ENCODE measurements around the gene SLC25A1.

Gene SLC25A1

DNA sequence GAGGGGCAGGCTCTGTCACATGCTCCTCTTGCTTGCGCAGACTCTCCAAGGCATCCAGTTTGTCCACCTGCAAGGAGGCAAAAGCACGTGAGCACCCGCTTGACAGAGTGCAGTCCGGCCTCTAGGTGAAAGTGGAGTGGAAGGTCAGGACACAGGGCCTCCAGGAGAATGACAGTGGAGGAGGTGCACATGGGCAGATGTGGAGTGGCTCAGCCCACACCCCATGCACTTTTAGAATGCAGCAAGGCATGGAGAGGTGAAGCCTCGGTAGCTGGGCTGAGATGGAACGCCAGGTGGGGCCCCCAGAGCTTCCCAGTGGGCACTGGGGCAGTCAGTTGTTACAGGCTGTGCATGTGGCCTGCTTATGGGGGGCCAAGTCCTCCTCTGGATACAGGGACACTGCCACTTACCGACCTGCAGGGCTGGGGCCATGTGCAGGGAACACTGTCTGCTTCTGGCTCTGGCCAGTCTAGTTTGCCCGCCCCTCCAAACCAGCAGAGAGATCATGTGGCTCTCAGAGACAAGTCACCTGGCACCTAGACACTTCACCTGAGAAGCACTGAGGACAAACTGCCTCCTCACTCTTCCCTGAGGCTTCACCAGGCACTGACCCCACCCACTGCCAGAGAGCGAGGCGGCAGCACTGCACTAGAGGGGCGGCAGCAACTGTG is 2.3 kb upstream of the SLC25A1 start:
- no peak for DNase-seq

DNA sequence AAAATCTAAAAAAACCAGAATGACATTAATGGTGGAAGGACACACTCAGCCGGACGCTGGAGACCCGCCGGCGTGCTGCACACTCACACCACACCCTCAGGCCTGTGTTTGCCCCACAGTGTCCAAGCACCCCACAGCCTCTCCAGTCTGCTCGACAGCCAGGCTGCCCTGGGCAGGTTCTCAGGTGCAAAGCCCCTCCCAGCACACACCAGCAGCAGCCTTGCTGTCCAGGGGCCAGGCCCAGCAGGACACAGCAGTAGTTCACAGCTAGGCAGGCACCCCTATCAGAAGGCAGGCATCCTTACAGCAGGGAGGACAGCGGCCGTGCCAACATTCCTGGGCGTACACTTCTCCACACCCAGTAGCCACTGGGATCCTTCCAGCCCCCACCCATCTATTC is 1.7 kb upstream of the SLC25A1 start:
- DNase-seq = no peak

DNA sequence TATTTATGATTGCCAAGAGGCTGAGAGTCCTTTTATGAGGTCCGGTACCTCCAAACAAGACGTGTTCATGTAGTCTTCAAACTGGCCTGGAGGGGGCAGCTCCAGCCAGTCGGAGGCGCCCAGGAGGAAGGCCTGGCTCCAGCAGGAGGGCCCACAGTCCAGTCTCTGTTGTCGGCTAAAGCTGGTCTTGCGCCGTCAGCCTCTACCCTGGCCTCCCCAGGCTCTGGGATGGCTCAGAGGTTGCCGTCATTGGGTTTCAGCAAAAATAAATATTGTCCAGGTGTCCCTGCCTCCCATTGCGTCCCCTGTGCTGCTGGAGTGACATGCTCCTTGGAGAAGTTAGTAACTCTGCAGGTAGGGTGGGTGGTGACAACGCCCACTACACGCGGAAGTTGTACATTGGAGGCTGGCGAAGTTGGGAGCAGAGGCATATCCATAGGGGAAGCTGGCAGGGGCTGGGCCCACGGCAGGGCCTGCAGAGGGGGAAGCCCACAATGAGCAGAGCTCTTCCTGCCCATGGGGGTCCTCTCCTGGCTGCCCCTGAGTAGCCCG is 1.0 kb upstream of the SLC25A1 start:
- DNase-seq = peak; percentile 69 to 90 (median 85)

DNA sequence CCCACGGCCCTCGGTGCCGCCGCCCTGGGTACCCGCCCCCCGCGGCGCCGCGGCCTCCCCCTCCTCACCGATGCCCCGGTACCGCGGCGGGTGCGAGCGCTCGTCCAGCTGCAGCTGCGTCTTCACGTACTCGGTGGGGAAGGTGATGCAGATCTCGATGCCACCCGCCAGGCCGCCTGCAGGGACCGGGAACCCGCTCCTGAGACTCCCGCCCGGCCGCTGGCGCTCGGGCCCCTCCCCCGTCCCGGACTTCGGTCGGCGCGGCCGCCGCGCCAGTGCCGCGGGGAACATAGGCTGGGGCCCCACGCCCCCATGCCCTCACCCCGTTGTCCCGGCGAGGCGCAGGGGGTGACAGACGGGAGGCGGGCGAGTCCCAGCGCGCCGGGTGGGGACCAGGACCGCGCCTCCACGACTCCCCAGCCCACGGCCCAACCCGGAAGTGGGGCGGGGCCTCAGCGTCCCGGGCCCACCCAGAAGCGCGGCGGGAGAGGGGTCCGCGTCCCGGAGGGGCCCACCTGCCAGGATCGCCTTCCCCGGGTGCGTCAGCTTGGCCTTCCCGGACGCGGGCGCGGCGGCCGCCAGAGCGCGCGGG is 375 bp downstream of the SLC25A1 start:
- peak in 3 of 4 experiments; percentile 33 to 71 (median 49) for DNase-seq

DNA sequence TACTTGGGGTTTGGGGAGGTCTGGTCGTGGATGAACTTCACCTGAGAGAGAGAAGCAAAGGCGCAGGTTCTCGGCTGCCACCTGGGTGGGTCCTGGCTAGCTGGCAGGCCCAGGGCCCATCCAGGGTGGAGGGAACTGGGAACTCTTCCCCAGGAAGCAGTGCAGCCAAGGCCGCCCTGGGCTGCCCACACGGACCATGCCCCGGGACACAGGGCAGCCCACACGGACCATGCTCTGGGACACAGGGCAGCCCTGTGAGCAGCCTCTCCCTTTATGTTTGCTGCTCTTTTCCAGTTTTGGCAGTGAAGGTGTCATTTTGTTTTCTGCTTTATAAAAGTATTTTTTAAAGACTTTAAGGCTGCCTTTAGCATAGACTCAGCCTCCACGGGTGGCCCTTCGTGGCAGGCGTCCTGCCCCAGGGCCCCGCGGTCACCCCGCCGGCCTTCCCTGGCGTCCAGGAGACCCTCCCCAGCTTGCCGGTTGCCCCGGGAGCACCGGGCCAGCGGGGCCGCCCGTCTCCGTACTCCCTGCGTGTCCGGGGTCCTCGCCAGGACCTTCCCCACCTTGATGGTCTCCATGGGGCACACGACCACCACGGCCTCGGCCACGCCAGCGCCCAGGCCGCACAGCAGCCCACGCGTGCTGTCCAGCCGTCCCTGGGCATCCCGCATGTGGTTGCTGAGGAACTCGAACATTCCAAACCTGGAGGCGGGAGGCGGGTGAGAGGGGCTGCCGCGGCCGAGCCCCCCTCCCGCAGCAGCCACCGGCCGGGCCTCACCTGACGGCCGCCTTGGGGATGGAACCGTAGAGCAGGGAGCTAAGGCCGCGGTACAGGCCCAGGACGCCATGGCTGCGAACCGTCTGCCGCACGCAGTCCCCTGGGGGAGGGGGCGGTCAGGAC is 1.1 kb downstream of the SLC25A1 start:
- DNase-seq = no peak

DNA sequence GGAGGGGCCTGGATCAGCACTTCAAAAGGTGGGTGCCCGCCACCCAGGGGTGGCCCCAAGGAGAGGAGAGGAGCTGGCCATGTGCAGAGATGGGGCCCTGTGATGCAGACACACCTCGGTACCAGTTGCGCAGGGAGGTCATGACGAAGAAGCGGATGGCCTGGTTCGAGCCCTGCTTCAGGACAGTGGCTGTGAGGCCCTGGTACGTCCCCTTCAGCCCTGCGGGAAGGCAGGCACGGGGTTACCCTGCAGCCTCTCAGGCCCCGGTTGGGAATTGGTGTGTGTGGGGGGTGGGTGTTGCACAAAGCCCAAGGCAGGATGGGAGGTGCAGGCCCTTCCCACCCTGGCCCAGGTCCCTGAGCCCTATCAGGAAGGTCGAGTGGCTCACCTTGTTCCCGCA is 1.8 kb downstream of the SLC25A1 start:
- no peak for DNase-seq

DNA sequence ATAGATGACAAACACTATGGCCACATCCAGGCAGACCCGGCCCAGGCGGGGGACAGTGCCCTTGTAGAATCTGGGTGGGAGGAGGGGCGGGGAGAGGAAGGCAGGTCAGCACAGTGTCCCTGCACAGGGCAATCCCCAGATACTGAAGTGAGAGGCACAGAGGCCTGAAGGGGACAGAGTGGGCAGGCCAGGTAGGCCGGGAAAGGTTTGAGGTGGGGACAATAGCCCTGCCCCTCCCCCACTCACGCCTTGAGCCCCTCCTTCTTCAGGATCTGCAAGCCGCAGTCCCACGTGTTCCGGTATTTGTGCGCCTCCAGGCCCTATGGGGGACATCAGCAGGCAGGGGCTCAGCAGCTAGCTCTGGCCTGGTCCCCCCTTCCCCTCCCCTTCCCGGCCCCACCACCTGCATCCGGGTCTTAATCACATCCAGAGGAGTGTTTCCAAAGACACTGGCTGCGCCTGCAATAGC is 2.3 kb downstream of the SLC25A1 start:
- DNase-seq = no peak

DNA sequence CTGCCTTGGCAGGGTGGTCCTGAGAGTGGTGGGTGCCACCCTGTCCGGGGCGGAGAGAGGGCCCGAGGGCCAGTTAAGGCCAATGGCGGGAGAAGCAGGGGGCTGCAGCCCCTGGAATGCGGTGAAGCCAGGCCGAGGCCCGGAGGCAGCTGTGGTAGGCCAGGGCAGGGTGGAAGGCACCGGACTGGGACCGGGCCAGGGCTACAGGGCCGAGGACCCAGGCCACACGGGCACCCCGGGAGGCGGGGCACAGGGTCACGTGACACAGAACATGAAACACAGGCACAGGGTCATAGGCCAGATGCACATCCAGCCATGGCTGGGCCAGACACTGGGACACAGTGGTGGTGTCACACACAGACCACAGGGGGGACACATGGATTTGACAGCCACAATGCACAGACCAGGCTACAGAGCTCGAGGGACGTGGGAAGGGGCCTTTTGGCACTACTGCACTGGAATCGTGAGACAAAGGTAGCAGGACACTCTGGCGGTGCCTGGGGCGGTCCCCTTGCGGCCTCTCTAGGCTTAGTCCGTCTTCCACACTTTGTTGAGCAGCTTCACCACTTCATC is 2.8 kb downstream of the SLC25A1 start:
- no peak for DNase-seq

DNA sequence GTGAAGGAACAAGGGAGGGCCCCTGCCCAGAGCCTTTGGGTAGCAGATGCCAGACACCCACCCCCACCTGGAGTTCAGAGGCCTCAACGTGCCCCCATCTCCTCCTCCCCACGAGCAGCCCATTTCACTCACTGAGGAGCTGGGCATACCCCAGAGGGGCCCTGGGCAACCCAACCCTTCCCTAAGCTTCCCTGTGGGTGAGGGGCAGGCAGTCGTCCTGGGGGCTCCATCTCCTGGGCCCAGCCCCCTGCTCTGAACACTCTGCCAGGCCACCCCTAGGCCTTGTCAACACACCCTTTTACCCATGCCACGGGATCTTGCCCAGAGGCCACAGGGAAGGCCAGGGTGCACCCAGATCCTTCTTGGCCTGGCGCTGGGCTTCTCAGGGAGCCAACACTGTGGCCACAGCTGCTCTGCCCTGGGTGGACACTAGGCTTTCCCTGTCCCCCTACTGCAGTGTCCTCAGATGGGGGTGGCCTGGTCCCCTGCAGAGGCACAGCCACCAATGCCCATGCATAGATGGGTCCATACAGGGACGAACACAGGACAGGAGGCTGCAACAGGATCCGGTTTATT is 3.4 kb downstream of the SLC25A1 start:
- DNase-seq = no peak

DNA sequence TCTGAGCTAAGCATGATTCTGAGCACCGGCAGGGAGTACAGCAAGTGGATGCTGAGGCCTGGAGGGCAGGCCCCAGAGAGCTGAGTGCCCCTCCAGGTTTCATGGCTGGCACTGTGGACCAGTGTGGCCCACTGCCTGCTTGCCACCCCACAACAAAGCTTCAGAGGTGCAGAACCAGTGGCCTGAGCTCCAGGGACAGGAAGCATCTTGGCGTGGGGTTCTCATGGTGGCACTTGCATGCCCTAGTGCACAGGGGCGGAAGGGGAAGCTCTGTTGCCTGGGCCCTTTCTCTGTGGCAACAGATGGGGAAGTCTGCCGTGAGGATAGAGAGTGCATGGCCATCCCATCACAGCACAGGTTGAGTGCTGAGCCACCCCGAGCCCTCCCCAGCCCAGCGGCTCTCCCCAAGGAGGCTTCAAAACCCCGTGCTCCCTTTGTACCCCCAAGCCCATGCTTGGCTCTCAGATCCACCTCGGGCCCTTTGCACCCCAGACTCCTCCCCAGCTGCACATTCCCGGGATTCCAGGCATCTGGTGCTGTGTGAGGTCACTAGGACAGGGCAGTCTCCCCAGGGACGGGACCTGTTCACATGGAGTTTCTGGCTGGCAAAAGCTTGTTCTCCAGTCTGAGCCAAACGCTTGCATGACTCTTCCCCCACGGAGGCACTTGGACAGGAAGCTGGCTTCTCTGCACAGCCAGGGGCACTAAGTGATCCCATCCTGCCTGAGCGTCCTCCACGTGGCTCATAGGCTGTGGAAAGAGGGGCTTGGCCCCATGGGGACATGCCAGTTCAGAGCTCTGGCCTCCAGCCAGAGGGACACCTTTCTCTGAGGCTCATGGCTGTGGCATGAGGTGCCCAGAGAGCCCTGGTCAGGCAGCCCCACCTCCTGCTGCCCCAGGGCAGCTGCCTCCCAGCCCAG is 4.2 kb downstream of the SLC25A1 start:
- peak; percentile 66 to 84 (median 78) for DNase-seq

DNA sequence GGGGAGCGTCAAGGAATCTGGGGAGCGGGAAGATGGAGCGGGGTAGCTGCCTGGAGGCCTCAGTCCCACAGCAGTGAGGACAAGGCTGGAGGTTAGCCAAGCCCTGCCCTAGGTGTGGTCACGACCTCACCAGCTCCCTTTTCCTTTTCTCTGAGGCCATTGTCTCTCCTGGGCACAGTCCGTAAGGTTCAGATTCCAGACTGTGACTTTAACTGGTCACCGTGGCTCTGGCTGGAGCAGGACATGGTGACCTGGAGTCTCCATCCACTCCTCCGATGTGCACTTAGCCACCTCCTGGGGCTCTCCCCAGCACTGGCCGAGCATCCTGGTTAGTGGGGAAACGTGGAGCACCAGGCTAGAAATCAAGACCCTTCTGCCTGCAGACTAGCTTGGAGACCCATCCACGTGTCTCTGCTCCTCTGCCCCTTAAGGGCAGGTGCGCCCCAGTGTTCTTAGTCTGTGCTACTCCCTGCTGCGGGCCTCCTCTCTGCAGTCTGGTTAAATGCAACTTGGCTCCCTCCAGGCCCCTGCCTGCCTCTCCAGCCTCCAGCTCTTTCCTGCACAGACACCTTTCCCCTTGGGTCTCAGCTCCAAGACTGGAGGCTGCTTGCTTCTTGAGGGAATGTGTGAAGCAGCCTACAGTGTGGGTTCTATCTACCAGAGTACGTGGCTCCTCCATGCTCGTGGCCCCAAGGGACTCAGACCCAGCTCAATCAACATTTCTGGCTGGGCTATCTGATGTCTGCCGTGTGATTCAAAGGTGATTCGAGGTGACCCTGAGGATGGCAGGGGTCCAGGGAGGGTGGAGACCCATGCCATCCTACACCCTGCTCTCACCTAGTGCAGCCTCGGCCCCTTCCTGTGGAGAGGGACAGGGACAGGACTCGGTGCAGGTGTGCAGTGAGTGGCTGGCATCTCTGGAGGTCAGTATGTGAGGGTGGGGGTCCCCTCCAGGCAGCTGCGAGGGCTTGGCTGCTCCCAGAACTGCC is 5.2 kb downstream of the SLC25A1 start:
- DNase-seq = no peak

DNA sequence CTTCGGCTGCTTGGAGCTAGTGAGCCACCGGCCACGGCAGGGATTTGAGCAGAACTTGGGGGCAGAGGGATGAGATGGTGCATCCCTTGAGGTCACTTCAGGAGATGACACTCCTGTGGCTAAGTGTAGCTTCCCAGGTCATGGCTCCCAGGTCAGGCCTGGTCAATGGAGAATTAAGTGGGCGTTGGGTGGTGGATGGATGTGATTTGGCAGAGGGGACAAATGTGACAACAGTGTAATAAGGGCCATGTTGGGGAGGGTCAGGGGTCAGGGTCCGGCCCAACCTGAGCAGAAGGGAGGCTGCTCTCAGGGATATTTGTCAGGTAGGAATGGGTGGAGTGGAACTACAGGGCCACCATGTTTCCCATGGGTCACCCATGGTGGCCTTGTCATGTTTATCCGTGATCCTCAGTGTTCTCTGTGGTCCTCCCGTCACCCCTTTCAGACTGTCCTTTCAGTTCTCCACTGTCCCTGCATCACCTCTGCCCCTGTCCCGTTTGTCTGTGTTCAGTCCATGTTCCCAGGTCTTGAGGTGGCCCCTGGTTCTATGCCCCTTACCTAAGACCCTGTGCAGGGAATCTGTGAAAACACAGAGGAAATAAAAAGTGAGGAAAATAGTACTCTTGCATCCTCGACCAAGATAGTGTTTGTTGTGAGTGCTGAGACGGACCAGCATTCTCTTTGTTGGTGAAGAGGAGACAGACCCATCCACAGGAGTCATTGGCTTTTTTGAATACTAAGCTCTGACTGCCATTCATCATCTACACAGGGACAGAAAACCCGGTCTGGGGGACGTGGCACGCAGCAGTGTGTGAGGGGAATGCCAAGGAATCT is 6.1 kb downstream of the SLC25A1 start:
- DNase-seq = no peak

DNA sequence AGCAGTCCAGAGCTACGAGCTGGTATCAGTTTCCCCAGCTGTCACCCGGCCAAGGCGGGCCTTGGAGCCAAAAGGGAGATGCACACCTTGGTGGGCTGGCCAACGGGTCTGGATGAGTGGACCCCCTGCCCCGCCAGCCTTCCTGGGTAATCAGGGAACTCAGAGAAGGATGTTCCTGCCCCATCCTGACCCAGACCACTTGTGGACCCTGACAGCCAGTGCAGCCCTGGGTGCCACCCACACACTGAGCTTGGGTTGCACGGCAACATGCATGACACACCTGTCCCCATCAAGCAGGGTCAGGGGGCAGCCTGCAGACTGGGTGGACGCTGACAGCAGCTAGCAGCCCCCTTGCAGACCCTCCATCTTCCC is 8.6 kb downstream of the SLC25A1 start:
- no peak for DNase-seq

DNA sequence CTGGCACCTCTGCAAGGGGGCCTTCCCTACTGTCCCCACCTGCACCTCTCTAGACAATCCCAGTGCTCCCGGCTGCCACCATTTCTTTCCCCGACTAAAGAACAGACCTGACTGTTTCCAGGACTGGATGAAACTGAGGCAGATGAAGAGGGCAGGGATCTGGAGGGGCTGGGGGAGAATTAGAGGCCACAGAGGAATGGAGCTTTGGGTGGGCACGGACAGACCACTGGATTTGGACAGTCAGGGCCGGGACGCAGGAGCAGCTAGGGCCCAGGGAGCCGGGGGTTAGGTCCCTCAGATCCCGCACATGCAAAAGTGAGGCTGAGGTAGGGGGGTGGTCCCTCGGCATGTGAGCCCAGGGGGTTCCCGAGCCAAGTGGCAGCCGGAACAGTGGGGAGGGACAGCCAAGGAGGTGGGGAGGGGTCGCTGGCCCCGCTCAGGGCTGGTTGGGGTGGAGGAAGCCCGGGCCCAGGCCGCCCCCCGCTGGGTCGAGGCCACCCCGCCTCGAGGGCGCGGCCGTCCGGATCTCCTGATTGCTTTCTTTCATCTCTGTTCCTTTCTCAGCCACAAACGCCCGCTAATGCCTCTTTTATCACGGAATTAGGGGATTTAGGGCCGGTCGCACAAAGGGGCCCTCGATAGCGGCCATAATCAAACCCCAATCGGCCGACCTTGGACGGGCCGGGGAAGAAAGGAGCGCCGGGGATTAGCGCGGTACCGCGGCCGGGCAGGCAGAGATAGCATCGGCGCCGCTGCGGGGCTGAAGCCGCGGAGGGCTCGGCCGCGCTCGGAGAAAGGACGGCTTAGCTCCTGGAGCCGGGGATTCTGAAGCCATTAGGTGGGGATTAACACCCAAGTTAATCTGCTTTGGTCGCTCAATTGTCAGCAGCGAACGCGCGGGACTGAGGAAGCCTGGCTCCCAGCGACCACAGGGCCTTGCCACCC is 9.3 kb downstream of the SLC25A1 start:
- no peak for DNase-seq

DNA sequence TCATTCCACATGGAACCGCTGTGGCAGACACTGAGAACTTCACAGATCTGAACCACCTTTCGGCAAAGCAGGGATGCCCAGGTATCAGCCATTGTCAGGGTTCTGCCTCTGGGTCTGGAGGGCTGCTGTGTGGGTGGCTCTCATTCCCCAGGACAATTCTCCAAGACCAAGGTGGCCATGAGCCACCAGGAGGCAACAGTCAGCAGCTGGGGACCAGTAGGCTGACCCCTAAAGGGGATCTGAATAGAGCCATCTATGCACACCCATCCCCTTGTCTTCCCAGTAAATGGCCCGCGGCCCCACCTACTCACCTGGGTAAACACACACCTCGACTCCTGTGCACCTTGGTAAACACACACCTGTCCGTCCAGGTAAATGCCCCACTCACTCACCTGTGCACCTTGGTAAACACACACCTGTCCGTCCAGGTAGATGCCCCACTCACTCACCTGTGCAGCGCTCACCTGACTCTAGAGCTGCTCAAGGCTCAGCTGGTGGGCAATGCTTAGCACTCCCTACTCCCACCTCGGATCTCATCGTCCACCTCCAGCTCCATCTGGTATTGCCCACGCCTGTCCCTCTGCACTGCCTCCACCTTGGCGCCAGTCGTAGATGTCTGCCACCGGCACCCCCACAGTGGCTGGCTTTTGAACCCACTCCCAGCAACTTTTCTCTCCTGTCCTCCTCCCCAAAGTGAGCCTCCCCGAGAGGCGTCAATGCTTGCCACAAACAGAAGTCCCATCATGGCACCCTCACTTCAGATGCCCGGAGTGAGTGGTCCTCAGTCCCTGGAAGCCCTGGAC is 10.2 kb downstream of the SLC25A1 start:
- no peak for DNase-seq

DNA sequence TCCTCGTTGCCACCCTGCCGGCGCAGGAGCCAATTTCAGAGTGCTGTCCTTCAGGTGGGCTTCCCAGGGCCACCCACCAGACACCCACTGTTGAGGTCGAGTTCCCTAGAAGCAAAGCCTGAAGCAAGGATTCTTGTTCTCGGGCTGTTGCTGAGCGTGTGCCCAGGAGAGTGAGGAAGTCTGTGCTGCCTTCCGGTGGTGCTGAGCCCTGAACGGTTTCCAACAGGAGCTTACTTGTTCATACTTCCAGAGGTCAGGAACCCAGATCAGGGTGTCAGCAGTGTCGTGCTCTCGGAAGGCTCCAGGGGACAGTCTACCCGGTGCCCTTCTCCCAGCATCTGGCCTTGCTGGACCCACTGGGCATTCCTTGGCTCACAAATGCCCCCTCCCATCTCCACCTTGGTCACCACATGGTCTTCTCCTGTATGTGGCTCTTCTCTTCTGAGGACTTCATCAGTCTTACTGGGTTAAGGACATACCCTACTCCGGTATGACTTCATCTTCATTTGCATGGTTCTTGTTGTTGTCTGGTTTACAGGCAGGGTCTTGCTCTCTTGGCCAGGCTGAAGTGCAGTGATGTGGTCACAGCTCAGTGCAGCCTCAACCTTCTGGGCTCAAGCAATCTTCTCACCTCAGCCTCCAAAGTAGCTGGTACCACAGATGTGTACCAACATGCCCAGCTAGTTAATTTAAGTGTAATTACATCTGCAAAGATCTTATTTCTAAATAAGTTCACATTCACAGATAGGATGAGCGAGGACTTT is 11.2 kb downstream of the SLC25A1 start:
- DNase-seq = no peak
